ENCODE measurements around the gene ABL1.

DNA sequence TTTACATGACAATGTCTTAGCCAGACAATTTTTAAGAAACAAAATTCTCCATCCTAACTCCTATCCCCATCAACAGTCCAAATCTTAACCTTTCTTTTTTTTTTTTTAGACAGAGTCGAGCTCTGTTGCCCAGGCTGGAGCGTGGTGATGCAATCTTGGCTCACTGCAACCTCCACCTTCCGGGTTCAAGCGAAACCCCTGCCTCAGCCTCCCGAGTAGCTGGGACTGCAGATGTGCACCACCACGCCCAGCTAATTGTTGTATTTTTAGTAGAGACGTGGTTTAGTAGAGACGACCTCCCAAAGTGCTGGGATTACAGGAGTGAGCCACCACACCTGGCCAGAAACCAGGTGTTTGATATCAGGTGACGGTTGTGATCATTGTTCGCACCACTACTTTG, 10.2 kb downstream of the ABL1 start:
- TF ChIP-seq EP300 (IDR thresholded peaks at IDR 0.05), result no peak
- no peak for TF ChIP-seq CTCF (IDR thresholded peaks at IDR 0.05)

Measured in suprapubic skin (tissue), 3 donors.